NB4 (cell line): ENCODE measurements around the gene BCL2L13.
"Not testable (repeated sequence)": the region's sequence is repeated elsewhere in the genome, so short reads cannot be mapped to it uniquely, and the experiment has no call there.

Experiments
- DNase-seq: peaks from one replicate; pipeline ENCODE4 v3.0.0; 2010; ENCODE audit warnings: low read depth
- H3K4me3 ChIP-seq: one replicate; pipeline ENCODE4 v1.5.1; 2011; ENCODE audit warnings: mild to moderate bottlenecking, low read depth, low read length, moderate library complexity
- CTCF ChIP-seq: IDR thresholded peaks from one replicate; pipeline ENCODE4 v1.5.1; 2012; ENCODE audit warnings: low read depth, low read length
- MAX ChIP-seq: IDR thresholded peaks from 2 replicates; pipeline ENCODE4 v1.6.1; 2011; ENCODE audit warnings: low read depth, low read length
- MYC ChIP-seq: IDR thresholded peaks from 2 replicates; pipeline ENCODE4 v1.6.1; 2011; ENCODE audit warnings: low read depth, low read length
- POLR2A ChIP-seq: IDR thresholded peaks from 2 replicates; pipeline ENCODE4 v1.6.1; 2011; ENCODE audit warnings: mild to moderate bottlenecking; ENCODE audit not compliant: insufficient read length; ENCODE audit errors: extremely low read depth

The BCL2L13 gene

GRCh38 chr22:17664414-17665055 lies 26.0 kb downstream of the BCL2L13 start:
- H3K4me3 ChIP-seq: no peak overlapping the region
- DNase-seq: no peak
- TF ChIP-seq POLR2A: no peak
- no peak for TF ChIP-seq MAX
- TF ChIP-seq MYC: no peak
- no peak for TF ChIP-seq CTCF

- H3K4me3 ChIP-seq: no peak overlapping the region
- no peak for TF ChIP-seq CTCF
- TF ChIP-seq POLR2A: no peak
- TF ChIP-seq MYC: no peak
- no peak for TF ChIP-seq MAX
- DNase-seq: no peak
These were observed 26.7 kb downstream of the BCL2L13 start for GRCh38 chr22:17665248-17665647.

GRCh38 chr22:17665854-17666253 lies 27.3 kb downstream of the BCL2L13 start:
- DNase-seq: no peak

GRCh38 chr22:17671521-17672092 lies 33.0 kb downstream of the BCL2L13 start:
- H3K4me3 ChIP-seq, DNase-seq: not testable (repeated sequence)

More at GRCh38 chr22:17665854-17666253, 27.3 kb downstream of the BCL2L13 start:
- TF ChIP-seq CTCF: no peak
- TF ChIP-seq MAX: no peak
- no peak for TF ChIP-seq MYC
- TF ChIP-seq POLR2A: no peak
- no peak overlapping the region for H3K4me3 ChIP-seq

GRCh38 chr22:17672417-17672991 lies 33.9 kb downstream of the BCL2L13 start:
- TF ChIP-seq POLR2A (no peak), MYC (no peak), CTCF (no peak), MAX (no peak)
- no peak for DNase-seq

GRCh38 chr22:17674152-17674551 lies 35.6 kb downstream of the BCL2L13 start:
- no peak for DNase-seq
- H3K4me3 ChIP-seq: no peak overlapping the region
- TF ChIP-seq POLR2A: no peak
- TF ChIP-seq MAX: no peak
- no peak for TF ChIP-seq CTCF
- no peak for TF ChIP-seq MYC

More at GRCh38 chr22:17672417-17672991, 33.9 kb downstream of the BCL2L13 start:
- no peak overlapping the region for H3K4me3 ChIP-seq
